GM12873 (cell line): ENCODE measurements around the gene GPRC5D.

Experiments used
- CTCF ChIP-seq: IDR thresholded peaks from 2 replicates; pipeline ENCODE4 v1.5.1; 2012; ENCODE audit warnings: low read depth, mild to moderate bottlenecking, moderate library complexity, low read length, control low read depth; ENCODE audit not compliant: insufficient read depth; ENCODE audit errors: missing control alignments

GPRC5D gene

GRCh38 chr12:12933742-12934141 lies 18.2 kb downstream of the GPRC5D start:
- no peak for TF ChIP-seq CTCF

DNA sequence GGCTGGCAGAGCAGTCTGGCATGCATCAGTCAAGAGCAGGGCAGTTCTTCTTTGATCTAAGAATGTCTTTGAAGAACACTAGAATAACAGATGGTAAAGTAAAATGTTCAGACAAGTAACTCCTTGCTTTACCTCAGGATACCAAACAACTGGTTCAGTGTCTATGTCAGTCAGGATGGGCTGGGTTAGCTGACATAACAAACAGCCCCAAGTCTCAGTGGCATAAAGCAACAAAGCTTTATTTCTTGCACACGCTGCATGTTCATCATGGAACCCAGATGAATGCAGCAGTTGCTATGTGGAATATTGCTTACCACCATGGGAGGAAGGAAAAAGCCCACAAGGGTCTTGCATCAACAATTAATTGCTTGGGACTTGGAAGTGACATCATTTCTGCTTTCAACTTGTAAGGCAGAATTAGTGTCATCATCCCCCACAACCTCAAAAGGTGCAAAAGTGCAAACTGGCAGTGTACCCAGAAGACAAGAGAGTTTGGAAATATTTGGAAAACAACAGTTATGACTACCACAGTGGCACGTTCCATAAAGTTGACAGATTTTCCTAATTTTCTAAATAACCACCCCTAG lies 21.2 kb downstream of the GPRC5D start:
- TF ChIP-seq CTCF = no peak

GRCh38 chr12:12929696-12930095 lies 22.3 kb downstream of the GPRC5D start:
- TF ChIP-seq CTCF = no peak

DNA sequence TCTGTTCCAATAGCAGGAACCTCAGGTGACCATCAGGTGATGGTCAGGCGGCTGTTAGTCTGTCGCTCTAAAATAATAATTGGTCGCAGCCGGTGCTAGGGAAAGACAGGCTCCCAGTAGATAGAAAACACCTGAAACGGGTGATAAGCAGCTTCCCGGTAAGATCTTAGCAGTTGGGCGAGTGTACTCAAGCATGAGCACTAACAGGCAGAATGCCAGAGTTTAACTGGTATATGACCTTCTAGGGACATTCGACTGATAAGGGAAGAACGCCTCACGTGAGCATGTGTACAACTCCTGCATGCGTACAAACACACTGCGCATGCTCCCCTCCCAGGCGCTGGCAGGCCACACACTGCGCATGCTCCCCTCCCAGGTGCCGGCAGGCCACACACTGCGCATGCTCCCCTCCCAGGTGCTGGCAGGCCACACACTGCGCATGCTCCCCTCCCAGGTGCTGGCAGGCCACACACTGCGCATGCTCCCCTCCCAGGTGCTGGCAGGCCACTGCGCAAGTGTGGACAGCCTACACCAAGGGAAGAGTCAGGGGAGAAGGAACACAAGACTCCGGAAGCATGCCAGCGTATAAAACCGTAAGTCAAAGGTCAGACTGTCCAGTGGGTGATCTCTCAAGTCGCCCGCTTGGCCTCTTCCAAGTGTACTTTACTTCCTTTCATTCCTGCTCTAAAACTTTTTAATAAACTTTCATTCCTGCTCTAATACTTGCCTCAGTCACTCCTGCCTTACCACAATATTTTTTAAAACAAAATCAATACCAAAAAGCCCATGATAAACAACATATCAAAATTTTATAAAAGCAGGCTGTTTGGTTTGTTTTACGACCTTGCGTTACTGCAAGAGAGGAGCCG lies 24.5 kb downstream of the GPRC5D start:
- TF ChIP-seq CTCF = no peak

DNA sequence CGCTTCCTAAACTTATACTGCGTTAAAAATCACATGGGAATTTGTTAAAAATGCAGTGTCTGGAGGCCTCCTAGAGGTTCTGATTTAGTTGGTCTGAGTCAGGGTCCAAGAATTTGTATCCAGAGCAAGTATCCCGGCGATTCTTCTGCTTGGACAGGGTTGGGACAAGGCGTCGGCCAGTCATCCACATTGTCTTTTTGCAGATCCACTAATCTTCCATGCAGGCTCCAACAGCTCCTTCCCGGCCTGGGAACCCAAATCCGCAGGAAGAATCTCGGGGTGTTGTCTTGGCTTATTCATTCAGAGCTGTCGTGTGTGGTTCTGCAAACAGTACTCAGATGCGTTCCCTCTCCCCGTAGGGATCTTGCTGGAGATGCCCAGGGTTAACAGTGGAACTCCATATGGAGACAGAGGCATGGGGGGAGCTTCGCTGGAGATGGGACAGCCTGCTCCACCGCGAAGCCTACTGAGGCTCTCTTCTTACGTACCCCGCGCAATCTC lies 25.3 kb downstream of the GPRC5D start:
- TF ChIP-seq CTCF = no peak

DNA sequence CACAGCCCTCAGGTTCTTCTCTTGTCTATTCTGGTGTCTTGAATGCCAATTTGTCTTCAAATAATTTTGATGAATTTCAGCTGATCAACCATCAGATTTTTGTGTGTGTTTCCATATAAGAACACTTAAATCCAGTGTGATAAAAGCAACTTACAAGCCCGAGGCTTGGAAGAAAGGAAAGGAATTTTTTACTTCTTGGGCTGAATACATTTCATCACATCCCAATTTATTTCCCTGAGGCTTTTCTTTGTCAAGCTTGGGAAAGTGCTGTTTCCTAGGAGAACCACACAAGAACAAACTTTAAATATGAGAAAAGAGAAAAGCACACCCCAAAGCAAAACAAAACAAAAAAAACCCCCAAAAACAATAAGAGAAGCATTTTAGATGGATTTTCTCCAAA lies 26.6 kb downstream of the GPRC5D start:
- TF ChIP-seq CTCF = no peak

GRCh38 chr12:12924169-12924568 lies 27.8 kb downstream of the GPRC5D start:
- no peak for TF ChIP-seq CTCF
